Vagina (tissue), 2 donors: ENCODE measurements around the gene PNPLA2.

Experiments used
- CTCF ChIP-seq, 3 experiments: fragments of 450-650 bp in 2 of 3; fragments of 200-600 bp in 1 of 3; sonication (generic) in 1 of 3; IDR thresholded peaks; one replicate each; pipeline ENCODE4 v1.5.1; 2017 to 2019; ENCODE audit warnings: antibody characterized with exemption in 3 of 3, mild to moderate bottlenecking in 2 of 3, moderate library complexity in 2 of 3
- POLR2AphosphoS5 ChIP-seq, 2 donors: sonication (generic); formaldehyde crosslinking; IDR thresholded peaks; one replicate each; pipeline ENCODE4 v1.9.0; 2017; ENCODE audit warnings: antibody characterized with exemption in 2 of 2, mild to moderate bottlenecking in 2 of 2, low read depth in 1 of 2; ENCODE audit not compliant: insufficient read depth in 1 of 2

GRCh38 chr11:783581-784015, 35.1 kb upstream of the PNPLA2 start:
- TF ChIP-seq CTCF (IDR thresholded peaks at IDR 0.05): peak; percentile 17 to 59 (median 21)
- peak; percentile 60 to 64 for TF ChIP-seq POLR2AphosphoS5 (IDR thresholded peaks at IDR 0.05; ENCODE audit: insufficient read depth in 1 of 2, low read depth in 1 of 2)
